SU-DHL-6 (cell line): Measurements from ENCODE around the gene TTK.

Experiments used
- H2AFZ ChIP-seq: fragments of 200-600 bp; sonication (generic); 2 replicates; pipeline ENCODE4 v1.6.1; 2014; ENCODE audit warnings: low read depth, mild to moderate bottlenecking, moderate library complexity, mixed read lengths, antibody characterized with exemption, low read length; ENCODE audit not compliant: severe bottlenecking
- H3F3A ChIP-seq: fragments of 200-600 bp; shearing (Covaris generic); 2 replicates; pipeline ENCODE4 v1.6.0; 2016; ENCODE audit warnings: antibody characterized with exemption, mild to moderate bottlenecking; ENCODE audit not compliant: insufficient read depth
- H3K27ac ChIP-seq: fragments of 200-600 bp; sonication (generic); 2 replicates; pipeline ENCODE4 v1.5.1; 2016; ENCODE audit warnings: low read depth, mild to moderate bottlenecking, low read length, moderate library complexity, mixed read lengths
- H3K27me3 ChIP-seq: fragments of 200-600 bp; sonication (generic), shearing (Covaris generic); 2 replicates; pipeline ENCODE4 v1.6.0; 2014; ENCODE audit warnings: mild to moderate bottlenecking, low read length
- H3K36me3 ChIP-seq: fragments of 200-600 bp; sonication (generic); 2 replicates; pipeline ENCODE4 v1.6.1; 2014; ENCODE audit warnings: mild to moderate bottlenecking, low read length, mixed read lengths
- H3K4me2 ChIP-seq: fragments of 300-600, 200-600 bp; shearing (Covaris generic), sonication (generic); 2 replicates; pipeline ENCODE4 v1.6.0; 2014; ENCODE audit warnings: low read length, low read depth, mild to moderate bottlenecking; ENCODE audit not compliant: poor library complexity, severe bottlenecking
- H3K4me3 ChIP-seq: fragments of 200-600 bp; sonication (generic); 2 replicates; pipeline ENCODE4 v1.5.1; 2014; ENCODE audit warnings: antibody characterized with exemption, low read length, mild to moderate bottlenecking, mixed read lengths; ENCODE audit not compliant: insufficient read depth, poor library complexity, severe bottlenecking
- H3K79me2 ChIP-seq: fragments of 200-600 bp; sonication (generic); 2 replicates; pipeline ENCODE4 v1.6.1; 2014; ENCODE audit warnings: mild to moderate bottlenecking, low read length, moderate library complexity; ENCODE audit not compliant: insufficient read depth
- H3K9ac ChIP-seq: fragments of 200-600 bp; sonication (generic); 2 replicates; pipeline ENCODE4 v1.7.0; 2014; ENCODE audit warnings: mild to moderate bottlenecking, low read length
- H3K9me2 ChIP-seq: fragments of 200-600 bp; sonication (generic); replicated peaks from 2 replicates; pipeline ENCODE4 v1.6.1; 2014; ENCODE audit warnings: low read length; ENCODE audit not compliant: insufficient read depth
- H3K9me3 ChIP-seq: fragments of 200-600 bp; sonication (generic); 2 replicates; pipeline ENCODE4 v1.6.1; 2014; ENCODE audit warnings: low read length, mixed read lengths; ENCODE audit not compliant: insufficient read depth
- H4K20me1 ChIP-seq: fragments of 200-600 bp; sonication (generic); 2 replicates; pipeline ENCODE4 v1.6.1; 2014; ENCODE audit warnings: low read depth, mild to moderate bottlenecking, antibody characterized with exemption, low read length, moderate library complexity, mixed read lengths
- EZH2phosphoT487 ChIP-seq: fragments of 200-600 bp; sonication (generic), shearing (Covaris generic); conservative IDR thresholded peaks from 2 replicates; pipeline ENCODE4 v1.6.1; 2018; ENCODE audit warnings: mild to moderate bottlenecking, antibody characterized with exemption, low read length, moderate library complexity, mixed read lengths
- TF ChIP-seq, protein P1 (sequence below): fragments of 200-600 bp; sonication (generic); IDR thresholded peaks from one replicate; pipeline ENCODE4 v1.5.1; 2017; ENCODE audit warnings: antibody characterized with exemption, mild to moderate bottlenecking, low read length, moderate library complexity; ENCODE audit not compliant: insufficient read depth, poor library complexity, severe bottlenecking

The TTK gene

DNA sequence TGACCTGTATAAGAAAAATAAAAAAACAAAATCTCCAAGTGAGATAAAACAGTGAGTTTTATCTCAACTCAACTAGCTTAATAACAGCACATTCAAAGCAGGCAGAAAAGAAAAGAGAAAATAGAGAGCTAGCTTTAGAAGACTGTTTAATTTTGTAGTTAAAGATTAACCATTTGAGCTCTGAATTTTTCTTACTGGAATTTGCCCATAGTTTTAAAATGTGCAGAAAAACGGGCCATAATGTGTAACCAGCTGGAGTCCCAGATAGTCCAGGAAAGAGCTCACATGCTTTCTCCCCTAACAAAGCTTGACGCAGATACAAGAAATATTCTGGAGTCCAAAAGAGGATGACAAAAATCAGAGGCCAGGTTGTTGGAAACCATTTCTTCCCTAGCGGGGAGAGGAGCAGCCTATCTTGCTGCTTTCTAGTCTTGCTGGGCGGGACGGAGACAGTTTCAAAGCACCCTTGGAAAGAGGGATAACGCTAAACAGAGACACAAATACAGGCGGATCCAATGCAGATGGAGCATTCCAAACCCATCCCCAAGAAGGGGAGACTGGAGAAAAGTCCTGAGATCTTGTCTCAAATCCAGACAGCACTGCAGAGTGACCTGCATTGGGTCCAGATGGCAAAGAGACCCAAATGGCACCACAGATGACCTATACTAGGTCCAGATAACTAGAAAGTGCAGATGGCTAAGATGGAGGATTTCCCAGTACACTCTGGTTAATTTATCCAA is 16.1 kb downstream of the TTK start:
- Histone ChIP-seq H4K20me1 (0 out of 2 replicates have a peak, but pooled peaks cover 3% of the 10 kb centered on the region), H3K36me3 (peaks cover 35% of the 10 kb centered on the region), H2AFZ (no peak overlapping the region), H3K9me3 (no peaks in the 10 kb centered on the region), H3K27me3 (no peaks in the 10 kb centered on the region), H3K4me3 (no peak overlapping the region), H3F3A (0 out of 2 replicates have a peak, but pooled peaks cover 4% of the 10 kb centered on the region), H3K79me2 (no peaks in the 10 kb centered on the region), H3K27ac (no peak overlapping the region), H3K4me2 (no peak overlapping the region), H3K9ac (no peak overlapping the region), H3K9me2 (no peaks in the 10 kb centered on the region)
- no peak for TF ChIP-seq EZH2phosphoT487
- TF ChIP-seq, protein P1, sequence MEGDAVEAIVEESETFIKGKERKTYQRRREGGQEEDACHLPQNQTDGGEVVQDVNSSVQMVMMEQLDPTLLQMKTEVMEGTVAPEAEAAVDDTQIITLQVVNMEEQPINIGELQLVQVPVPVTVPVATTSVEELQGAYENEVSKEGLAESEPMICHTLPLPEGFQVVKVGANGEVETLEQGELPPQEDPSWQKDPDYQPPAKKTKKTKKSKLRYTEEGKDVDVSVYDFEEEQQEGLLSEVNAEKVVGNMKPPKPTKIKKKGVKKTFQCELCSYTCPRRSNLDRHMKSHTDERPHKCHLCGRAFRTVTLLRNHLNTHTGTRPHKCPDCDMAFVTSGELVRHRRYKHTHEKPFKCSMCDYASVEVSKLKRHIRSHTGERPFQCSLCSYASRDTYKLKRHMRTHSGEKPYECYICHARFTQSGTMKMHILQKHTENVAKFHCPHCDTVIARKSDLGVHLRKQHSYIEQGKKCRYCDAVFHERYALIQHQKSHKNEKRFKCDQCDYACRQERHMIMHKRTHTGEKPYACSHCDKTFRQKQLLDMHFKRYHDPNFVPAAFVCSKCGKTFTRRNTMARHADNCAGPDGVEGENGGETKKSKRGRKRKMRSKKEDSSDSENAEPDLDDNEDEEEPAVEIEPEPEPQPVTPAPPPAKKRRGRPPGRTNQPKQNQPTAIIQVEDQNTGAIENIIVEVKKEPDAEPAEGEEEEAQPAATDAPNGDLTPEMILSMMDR = no peak

DNA sequence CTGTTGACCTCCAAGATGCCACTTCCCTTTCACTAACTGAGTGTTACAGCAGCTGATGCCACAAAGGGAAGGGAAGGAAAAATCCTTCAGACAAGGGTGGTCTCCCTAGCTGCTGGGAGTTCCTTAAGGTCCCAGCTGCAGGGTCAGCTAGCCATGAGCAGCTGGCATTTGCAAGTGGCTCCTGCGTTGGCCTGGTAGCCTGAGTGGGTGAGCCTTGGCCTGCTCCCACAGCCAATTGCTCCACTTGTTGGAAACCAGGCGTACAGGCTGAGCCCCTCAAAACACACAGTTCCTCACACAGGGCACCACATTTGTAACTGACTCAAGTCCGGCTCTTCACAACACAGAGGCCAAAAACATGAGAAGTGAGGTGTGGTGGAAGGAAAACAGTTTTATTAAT is 16.7 kb downstream of the TTK start:
- Histone ChIP-seq H3F3A (0 out of 2 replicates have a peak, but pooled peaks cover 4% of the 10 kb centered on the region), H3K36me3 (peaks cover 32% of the 10 kb centered on the region), H3K79me2 (no peaks in the 10 kb centered on the region)

DNA sequence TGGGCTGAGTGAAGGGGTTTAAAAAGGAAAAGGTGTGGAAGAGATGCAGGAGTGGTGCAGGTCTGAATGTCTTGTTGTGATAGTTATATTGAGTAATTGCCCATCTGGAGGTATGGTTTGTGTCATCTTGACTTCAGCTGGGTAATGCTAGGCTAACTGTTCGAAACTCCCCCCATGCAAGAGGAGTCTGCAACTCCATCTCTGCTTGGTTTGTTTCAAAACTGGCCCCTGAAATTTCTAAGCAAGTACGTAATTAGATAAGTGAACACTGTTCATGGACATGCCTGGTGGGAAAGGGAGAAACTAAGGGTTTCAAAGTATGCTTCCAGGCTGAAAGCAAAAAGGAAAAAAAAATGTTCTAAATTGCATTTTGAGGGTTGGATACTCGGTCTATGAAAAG is 17.1 kb downstream of the TTK start:
- Histone ChIP-seq H2AFZ (no peak overlapping the region), H3K27ac (no peak overlapping the region), H3K9me2 (no peaks in the 10 kb centered on the region), H3K36me3 (peaks cover 32% of the 10 kb centered on the region), H3K27me3 (no peaks in the 10 kb centered on the region), H3F3A (0 out of 2 replicates have a peak, but pooled peaks cover 4% of the 10 kb centered on the region), H4K20me1 (0 out of 2 replicates have a peak, but pooled peaks cover 2% of the 10 kb centered on the region), H3K4me3 (no peak overlapping the region), H3K9ac (no peak overlapping the region), H3K79me2 (no peaks in the 10 kb centered on the region), H3K4me2 (no peak overlapping the region), H3K9me3 (no peaks in the 10 kb centered on the region)
- no peak for TF ChIP-seq EZH2phosphoT487
- TF ChIP-seq, protein P1 = no peak

More for the DNA sequence above, 16.7 kb downstream of the TTK start:
- Histone ChIP-seq H3K9ac (no peak overlapping the region), H2AFZ (no peak overlapping the region), H3K9me2 (no peaks in the 10 kb centered on the region), H4K20me1 (0 out of 2 replicates have a peak, but pooled peaks cover 3% of the 10 kb centered on the region), H3K9me3 (no peaks in the 10 kb centered on the region), H3K27me3 (no peaks in the 10 kb centered on the region), H3K4me2 (no peak overlapping the region), H3K4me3 (no peak overlapping the region), H3K27ac (no peak overlapping the region)
- no peak for TF ChIP-seq EZH2phosphoT487
- TF ChIP-seq, protein P1 = no peak
